ENCODE measurements around the gene UQCRHL. TPM values are rescaled to one million over a fixed set of nuclear protein-coding genes. Genes with fewer than 3 reads are reported as not detected.
A peak's percentile ranks its signal among the peaks of the same experiment; 100 is the strongest.
"Not testable (repeated sequence)": the region's sequence is repeated elsewhere in the genome, so short reads cannot be mapped to it uniquely, and the experiment has no call there.

The UQCRHL gene
- 1 to 10 TPM; 1.8 to 1.9 TPM for total RNA-seq

- not testable (repeated sequence) for ATAC-seq (ENCODE audit: low read depth); H3K4me3 Mint-ChIP-seq; H3K27ac Mint-ChIP-seq; H3K9me3 Mint-ChIP-seq; DNase-seq; H3K27me3 Mint-ChIP-seq; H3K36me3 Mint-ChIP-seq; H3K4me1 Mint-ChIP-seq
- POLR2A ChIA-PET: interaction anchor here (0.6 kb wide), 1 partner anchor 26 kb away, joined by 3 read pairs; no protein-coding TSS in a partner anchor
These were observed at the start of gene UQCRHL for GRCh38 chr1:15807549-15807948. Gene UQCRHL, minus strand, starts transcription at chr1:15807649. Its CDS starts 0 bp downstream, at chr1:15807649.

GRCh38 chr1:15856888-15857287 lies 49.4 kb upstream of the UQCRHL start:
- Mint-ChIP-seq H3K9me3 (no peaks in the 10 kb centered on the region), H3K4me1 (peaks cover 20% of the 10 kb centered on the region), H3K27me3 (no peaks in the 10 kb centered on the region), H3K4me3 (no peak overlapping the region), H3K36me3 (peaks cover 2% of the 10 kb centered on the region), H3K27ac (no peak overlapping the region)
- DNase-seq: no peak
- POLR2A ChIA-PET: no interaction called here
- no peak for ATAC-seq (ENCODE audit: low read depth)

- POLR2A ChIA-PET: no interaction called here
- H3K9me3 Mint-ChIP-seq: no peaks in the 10 kb centered on the region
- no peaks in the 10 kb centered on the region for H3K27me3 Mint-ChIP-seq
- DNase-seq (no peak), ATAC-seq (ENCODE audit: low read depth) (no peak)
- no peak overlapping the region for H3K4me3 Mint-ChIP-seq
- H3K27ac Mint-ChIP-seq: no peak overlapping the region
- H3K36me3 Mint-ChIP-seq: peaks cover 1% of the 10 kb centered on the region
- H3K4me1 Mint-ChIP-seq: peaks cover 33% of the 10 kb centered on the region
These were observed 45.4 kb upstream of the UQCRHL start for GRCh38 chr1:15852828-15853302.

GRCh38 chr1:15852036-15852827 lies 44.8 kb upstream of the UQCRHL start:
- Mint-ChIP-seq H3K4me3 (no peak overlapping the region), H3K27me3 (no peaks in the 10 kb centered on the region), H3K36me3 (peaks cover 1% of the 10 kb centered on the region), H3K4me1 (peaks cover 33% of the 10 kb centered on the region), H3K27ac (no peak overlapping the region), H3K9me3 (no peaks in the 10 kb centered on the region)
- ATAC-seq (ENCODE audit: low read depth) (no peak), DNase-seq (no peak)
- POLR2A ChIA-PET: no interaction called here

GRCh38 chr1:15851210-15852035 lies 44.0 kb upstream of the UQCRHL start:
- Mint-ChIP-seq H3K4me1 (peaks cover 28% of the 10 kb centered on the region), H3K27me3 (no peaks in the 10 kb centered on the region), H3K36me3 (peaks cover 1% of the 10 kb centered on the region), H3K9me3 (no peaks in the 10 kb centered on the region), H3K4me3 (peak overlapping the region; percentile 47), H3K27ac (no peak overlapping the region)
- ATAC-seq (ENCODE audit: low read depth) (no peak), DNase-seq (no peak)
- POLR2A ChIA-PET: interaction anchor here (0.9 to 6.8 kb wide), 2 partner anchors 19 to 99 kb away, joined by 3 to 159 read pairs; no protein-coding TSS in a partner anchor

GRCh38 chr1:15850471-15851001 lies 43.1 kb upstream of the UQCRHL start:
- Mint-ChIP-seq H3K9me3 (no peaks in the 10 kb centered on the region), H3K4me1 (peaks cover 34% of the 10 kb centered on the region), H3K27ac (no peak overlapping the region), H3K4me3 (peak overlapping the region; percentile 65), H3K27me3 (no peaks in the 10 kb centered on the region), H3K36me3 (peaks cover 1% of the 10 kb centered on the region)
- POLR2A ChIA-PET: interaction anchor here (0.9 to 6.8 kb wide), 2 partner anchors 18 to 100 kb away, joined by 3 to 159 read pairs; no protein-coding TSS in a partner anchor
- no peak for DNase-seq
- ATAC-seq (ENCODE audit: low read depth): no peak

GRCh38 chr1:15849775-15850324 lies 42.4 kb upstream of the UQCRHL start:
- Mint-ChIP-seq H3K36me3 (peaks cover 3% of the 10 kb centered on the region), H3K4me1 (peaks cover 40% of the 10 kb centered on the region), H3K27me3 (no peaks in the 10 kb centered on the region), H3K27ac (peak overlapping the region; percentile 97), H3K4me3 (peak overlapping the region; percentile 98), H3K9me3 (no peaks in the 10 kb centered on the region)
- POLR2A ChIA-PET: interaction anchor here (1.1 to 6.8 kb wide), 3 partner anchors 8 to 18 kb away, joined by 3 to 159 read pairs (median 105); no protein-coding TSS in a partner anchor
- DNase-seq (peak; percentile 40), ATAC-seq (ENCODE audit: low read depth) (no peak)

- H3K27me3 Mint-ChIP-seq: no peaks in the 10 kb centered on the region
- POLR2A ChIA-PET: interaction anchor here (0.6 to 6.8 kb wide), 4 partner anchors 9 to 867 kb away, joined by 3 to 159 read pairs (median 55); no protein-coding TSS in a partner anchor
- H3K27ac Mint-ChIP-seq: peak overlapping the region; percentile 97
- H3K4me3 Mint-ChIP-seq: peak overlapping the region; percentile 98
- ATAC-seq (ENCODE audit: low read depth): no peak
- peak; percentile 69 for DNase-seq
- H3K36me3 Mint-ChIP-seq: peaks cover 3% of the 10 kb centered on the region
- no peaks in the 10 kb centered on the region for H3K9me3 Mint-ChIP-seq
- peaks cover 38% of the 10 kb centered on the region for H3K4me1 Mint-ChIP-seq
These were observed 41.7 kb upstream of the UQCRHL start for GRCh38 chr1:15848929-15849774.

GRCh38 chr1:15848143-15848928 lies 40.9 kb upstream of the UQCRHL start:
- H3K4me3 Mint-ChIP-seq: peak overlapping the region; percentile 98
- ATAC-seq (ENCODE audit: low read depth) (peak; percentile 17), DNase-seq (peak; percentile 75)
- peaks cover 42% of the 10 kb centered on the region for H3K4me1 Mint-ChIP-seq
- no peaks in the 10 kb centered on the region for H3K27me3 Mint-ChIP-seq
- POLR2A ChIA-PET: interaction anchor here (0.6 to 6.8 kb wide), 7 partner anchors 10 to 868 kb away, joined by 3 to 159 read pairs (median 6); partner anchors contain the start of gene ZBTB17
- no peaks in the 10 kb centered on the region for H3K9me3 Mint-ChIP-seq
- H3K36me3 Mint-ChIP-seq: peaks cover 3% of the 10 kb centered on the region
- peak overlapping the region; percentile 97 for H3K27ac Mint-ChIP-seq

GRCh38 chr1:15847893-15848142 lies 40.4 kb upstream of the UQCRHL start:
- peak overlapping the region; percentile 73 for H3K4me3 Mint-ChIP-seq
- no peaks in the 10 kb centered on the region for H3K9me3 Mint-ChIP-seq
- POLR2A ChIA-PET: interaction anchor here (0.8 to 6.8 kb wide), 12 partner anchors 10 to 501 kb away, joined by 3 to 159 read pairs (median 4); partner anchors contain the start of gene ZBTB17
- H3K27me3 Mint-ChIP-seq: no peaks in the 10 kb centered on the region
- H3K27ac Mint-ChIP-seq: peak overlapping the region; percentile 84
- H3K4me1 Mint-ChIP-seq: peaks cover 42% of the 10 kb centered on the region
- ATAC-seq (ENCODE audit: low read depth): no peak
- no peak for DNase-seq
- peaks cover 3% of the 10 kb centered on the region for H3K36me3 Mint-ChIP-seq

- ATAC-seq (ENCODE audit: low read depth) (peak; percentile 87), DNase-seq (peak; percentile 99)
- Mint-ChIP-seq H3K27ac (peak within 1 kb of the TSS; percentile 97), H3K36me3 (peaks cover 3% of the 10 kb centered on the region), H3K4me1 (peaks cover 41% of the 10 kb centered on the region), H3K4me3 (peak within 1 kb of the TSS; percentile 98), H3K27me3 (no peaks in the 10 kb centered on the region), H3K9me3 (no peaks in the 10 kb centered on the region)
- POLR2A ChIA-PET: interaction anchor here (0.8 to 6.8 kb wide), 12 partner anchors 10 to 500 kb away, joined by 3 to 159 read pairs (median 4); partner anchors contain the start of gene ZBTB17
These were observed 39.8 kb upstream of the UQCRHL start, which contains the start of gene SPEN for GRCh38 chr1:15847100-15847892. Gene SPEN, plus strand, starts transcription at chr1:15847707. Its CDS starts 361 bp downstream, at chr1:15848068.
